Daoy (cell line): Measurements from ENCODE around the gene LY9. TPM values are rescaled to one million over a fixed set of nuclear protein-coding genes. Genes with fewer than 3 reads are reported as not detected.
"Not testable (repeated sequence)": the region's sequence is repeated elsewhere in the genome, so short reads cannot be mapped to it uniquely, and the experiment has no call there.

ENCODE experiments used
- DNase-seq: peaks from one replicate; pipeline ENCODE4 v3.0.0-alpha.2; 2015; ENCODE audit warnings: low read depth
- total RNA-seq: library from RNA; depleted of rRNA; stranded (reverse); fragments of >200 nt; shearing (Covaris generic); gene quantifications from 2 replicates; pipeline ENCODE4 v1.2.3, GENCODE V29; 2014; rRNA removed

LY9 gene
- total RNA-seq, 1 experiment from 2014 or later: 0.06 TPM

DNA sequence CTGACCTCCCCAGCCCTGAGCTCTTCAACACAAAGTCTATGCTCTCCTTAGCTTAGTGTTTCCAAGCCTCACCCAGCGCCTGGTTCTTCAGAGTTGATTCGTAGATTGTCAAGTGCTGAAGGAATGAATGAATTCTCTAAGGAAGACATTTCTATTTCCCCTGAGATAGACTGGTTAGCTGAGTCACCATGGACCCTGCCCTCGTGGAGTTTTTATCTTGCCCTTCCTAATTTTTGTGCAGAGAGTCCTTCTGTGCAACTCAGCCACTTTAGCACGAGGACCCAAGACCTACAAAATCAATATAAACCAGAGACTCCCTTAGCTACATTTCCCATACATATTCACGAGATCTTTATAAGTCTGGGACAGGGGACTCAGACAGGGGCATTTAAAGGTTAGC, 69.4 kb downstream of the LY9 start:
- DNase-seq: no peak

DNA sequence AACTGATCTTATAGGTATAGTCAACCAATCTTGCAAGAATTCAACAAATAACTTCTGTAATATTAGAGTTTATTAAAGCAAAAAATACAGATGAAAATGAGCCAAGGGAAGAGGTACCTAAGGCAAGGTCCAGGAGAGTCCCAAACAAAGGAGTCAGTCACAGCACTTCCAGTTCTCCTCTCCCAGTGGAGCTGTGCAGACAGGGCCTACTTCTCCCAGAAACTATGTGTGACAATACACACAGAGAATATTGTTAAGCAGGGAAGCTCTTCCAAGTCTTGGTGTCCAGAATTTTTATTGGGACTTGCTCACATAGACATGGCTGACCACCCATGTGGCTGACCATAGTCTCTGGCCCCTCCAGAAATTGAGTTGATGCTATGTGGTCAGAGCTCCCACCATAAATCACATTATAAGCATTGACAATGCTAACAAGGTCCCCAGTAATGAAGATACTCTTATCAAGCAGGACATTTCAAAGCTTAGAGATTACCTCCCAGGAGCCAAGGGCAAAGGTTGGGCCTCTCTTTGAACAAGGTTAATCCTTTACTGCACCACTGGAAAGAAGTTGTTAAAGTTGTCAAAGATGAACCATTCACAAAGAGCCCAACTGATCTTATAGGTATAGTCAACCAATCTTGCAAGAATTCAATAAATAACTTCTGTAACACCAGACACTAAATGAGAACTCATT, 70.2 kb downstream of the LY9 start:
- no peak for DNase-seq

DNA sequence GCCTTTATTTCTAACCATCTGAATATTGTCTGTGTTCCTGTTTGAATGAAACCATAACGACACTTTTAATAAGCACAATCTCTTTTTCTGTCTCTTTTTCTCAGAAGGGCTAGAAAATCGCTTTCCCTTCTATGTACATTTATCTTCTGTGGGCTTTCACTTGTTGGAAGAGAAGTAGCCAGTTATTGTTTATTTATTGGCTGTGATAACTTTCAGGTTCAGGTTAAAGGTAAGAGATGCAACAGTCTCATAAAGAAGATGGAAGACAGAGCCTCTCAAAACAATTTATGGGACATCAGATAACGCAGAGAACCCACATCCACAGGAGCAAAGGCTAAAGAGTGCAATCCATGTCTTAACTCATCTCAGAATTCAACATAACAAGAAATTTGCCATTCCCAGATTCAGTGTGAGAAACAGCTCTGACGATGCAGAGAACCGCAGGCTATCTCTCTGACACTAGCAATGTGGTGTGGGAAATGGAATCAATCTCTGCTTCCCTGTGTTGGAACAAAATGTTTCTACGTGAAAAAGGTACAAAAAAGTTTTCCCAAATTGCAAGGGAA, 70.8 kb downstream of the LY9 start:
- no peak for DNase-seq

DNA sequence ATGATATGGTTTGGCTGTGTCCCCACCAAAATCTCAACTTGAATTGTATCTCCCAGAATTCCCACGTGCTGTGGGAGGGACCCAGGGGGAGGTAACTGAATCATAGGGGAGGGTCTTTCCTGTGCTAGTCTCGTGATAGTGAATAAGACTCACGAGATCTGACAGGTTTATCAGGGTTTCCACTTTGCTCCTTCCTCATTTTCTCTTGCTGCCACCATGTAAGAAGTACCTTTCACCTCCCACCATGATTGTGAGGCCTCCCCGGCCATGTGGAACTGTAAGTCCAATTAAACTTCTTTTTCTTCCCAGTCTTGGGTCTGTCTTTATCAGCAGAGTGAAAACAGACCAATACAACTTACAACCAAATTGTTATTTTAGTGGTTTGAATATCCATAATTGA, 71.7 kb downstream of the LY9 start:
- not testable (repeated sequence) for DNase-seq

DNA sequence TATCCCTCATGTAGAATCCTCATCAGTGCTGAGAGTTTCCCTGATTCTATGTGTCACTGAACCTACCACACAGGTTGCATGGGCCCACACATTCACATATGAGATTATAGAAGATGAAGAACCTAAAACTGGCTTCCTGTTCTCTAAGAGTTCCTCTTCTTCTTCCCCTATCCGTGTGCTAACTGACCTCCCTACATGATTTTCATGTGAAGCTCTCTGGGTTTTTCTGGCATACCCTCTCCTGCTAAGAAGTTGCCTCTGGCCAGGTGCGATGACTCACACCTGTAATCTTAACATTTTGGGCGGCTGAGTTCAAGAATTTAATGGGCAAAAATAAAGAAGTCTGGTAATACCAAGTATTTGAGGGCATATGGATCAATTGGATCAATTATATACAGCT, 72.2 kb downstream of the LY9 start:
- DNase-seq: no peak

DNA sequence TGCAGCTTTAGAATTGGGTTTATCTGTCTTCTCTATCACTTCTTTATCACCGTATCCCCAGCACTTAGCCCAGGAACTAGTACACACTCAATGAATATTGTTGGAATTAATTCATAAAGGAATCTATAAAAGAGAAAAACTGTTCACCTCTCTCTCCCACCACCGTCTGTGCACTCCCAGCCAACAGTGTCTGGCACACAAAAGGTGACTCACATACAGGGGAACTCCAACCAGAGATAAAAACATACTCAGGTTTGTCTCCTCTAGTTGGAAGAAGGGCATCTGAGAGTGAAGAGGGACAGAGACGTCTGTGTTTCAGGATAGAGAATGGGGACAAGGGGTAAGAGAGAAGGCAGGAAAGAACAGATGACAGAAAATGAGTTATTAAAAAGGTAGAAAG, 79.0 kb downstream of the LY9 start:
- peak; percentile 64 for DNase-seq

DNA sequence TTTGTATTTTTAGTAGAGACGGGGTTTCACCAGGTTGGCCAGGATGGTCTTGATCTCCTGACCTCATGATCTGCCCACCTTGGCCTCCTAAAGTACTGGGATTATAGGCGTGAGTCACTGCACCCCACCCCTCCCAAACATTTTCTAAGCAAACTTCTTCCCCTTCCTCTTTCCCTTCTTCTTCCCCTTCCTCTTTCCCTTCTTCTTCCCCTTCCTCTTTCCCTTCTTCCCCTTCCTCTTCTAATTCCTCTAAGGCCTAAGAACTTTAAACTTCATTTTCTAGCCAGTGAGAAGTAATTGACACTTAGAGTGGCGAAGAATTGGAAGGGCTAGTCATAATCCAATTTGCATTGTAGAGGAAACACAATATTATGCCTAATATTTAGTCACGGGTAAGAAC, 79.6 kb downstream of the LY9 start:
- not testable (repeated sequence) for DNase-seq

GRCh38 chr1:160876311-160876710, 80.3 kb downstream of the LY9 start:
- no peak for DNase-seq

DNA sequence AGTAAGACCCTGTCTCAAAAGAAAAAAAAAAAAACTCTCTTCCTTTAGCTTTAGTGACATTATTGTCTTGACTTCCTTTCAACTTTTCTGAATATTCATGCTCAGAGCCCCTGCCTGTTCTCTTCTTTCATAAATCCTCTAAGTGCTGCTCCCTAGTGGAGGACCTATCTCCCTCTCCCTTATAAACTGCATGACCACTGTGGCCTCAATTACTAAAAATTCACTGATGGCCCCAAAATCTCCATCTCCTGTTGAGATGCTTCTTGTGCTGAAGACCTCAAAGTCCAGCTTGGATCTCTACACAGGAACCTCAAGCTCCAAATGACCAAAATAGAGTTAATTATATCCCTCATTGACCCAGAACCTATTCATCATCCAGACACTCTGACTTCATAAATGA, 81.2 kb downstream of the LY9 start:
- DNase-seq: no peak

Other genes starting within 250 kb of the LY9 start
- not detected in 2 replicates for gene CD84, start 216.7 kb upstream of the LY9 start, total RNA-seq
- gene SLAMF1, start 149.1 kb upstream of the LY9 start, total RNA-seq: not detected in 2 replicates
- gene CD48, start 84.4 kb upstream of the LY9 start, total RNA-seq: not detected in 2 replicates
- 0.03 and 0.91 TPM in 2 replicates for gene SLAMF7, start 56.9 kb upstream of the LY9 start, total RNA-seq
- not detected in 2 replicates for gene CD244, start 66.7 kb downstream of the LY9 start, total RNA-seq
- 0.11 TPM in 1 of 2 replicates, not detected in the other for gene ITLN1, start 89.0 kb downstream of the LY9 start, total RNA-seq
- not detected in 2 replicates for gene ITLN2, start 158.6 kb downstream of the LY9 start, total RNA-seq
- gene F11R, start 225.0 kb downstream of the LY9 start, total RNA-seq: 7.1 and 18.5 TPM in 2 replicates
- 0.17 TPM in 1 of 2 replicates, not detected in the other for gene TSTD1, start 242.8 kb downstream of the LY9 start, total RNA-seq
- gene USF1, start 249.8 kb downstream of the LY9 start, total RNA-seq: 78.4 and 89.1 TPM in 2 replicates